Measurements from ENCODE around the gene AKR1D1. TPM values are rescaled to one million over a fixed set of nuclear protein-coding genes. Genes with fewer than 3 reads are reported as not detected.

AKR1D1 gene
- total and polyA plus RNA-seq, 2 donors (not counting 3 experiments of a cell fraction or from before 2014, with no cell fraction given), result not detected

DNA sequence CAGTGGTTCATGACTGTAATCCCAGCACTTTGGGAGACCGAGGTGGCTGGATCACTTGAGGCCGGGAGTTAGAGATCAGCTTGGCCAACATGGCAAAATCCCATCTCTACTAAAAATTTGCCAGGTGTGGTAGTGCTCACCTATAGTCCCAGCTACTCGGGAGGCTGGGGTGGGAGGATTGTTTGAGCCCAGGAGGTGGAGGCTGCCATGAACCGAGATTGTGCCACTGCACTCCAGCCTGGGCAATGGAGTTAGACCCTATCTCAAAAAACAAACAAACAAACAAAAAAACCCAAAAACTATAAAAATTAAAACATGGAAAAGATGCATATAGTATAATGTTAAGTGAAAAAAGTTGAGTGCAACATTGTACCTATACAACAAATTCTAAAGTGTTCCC is 81.4 kb downstream of the AKR1D1 start:
- no peak for FAIRE-seq
- CTCF ChIA-PET, result no interaction called here

GRCh38 chr7:138158739-138159528 is 82.7 kb downstream of the AKR1D1 start:
- H3K4me1 ChIP-seq (ENCODE audit: control insufficient read depth, extremely low read depth, insufficient read depth, low read length), result no peaks in the 10 kb centered on the region
- H3K79me2 ChIP-seq (ENCODE audit: control insufficient read depth, insufficient read depth, low read length), result no peaks in the 10 kb centered on the region
- dilution Hi-C loops (cut with MboI; ENCODE audit: extremely low pct_ligation_motif_present, low sequenced_read_pairs), result no loop called here
- no peaks in the 10 kb centered on the region for H3K27me3 ChIP-seq (ENCODE audit: control insufficient read depth in 2 of 2, insufficient read depth in 2 of 2, low read length in 2 of 2)
- no TSS peak for BruUV-seq (replicated peaks)
- no peaks in the 10 kb centered on the region for H4K20me1 ChIP-seq (replicated peaks; ENCODE audit: control insufficient read depth, extremely low read depth, insufficient read depth, low read length)
- TF ChIP-seq POLR2AphosphoS5 (IDR thresholded peaks at IDR 0.05; ENCODE audit: insufficient read depth, low read depth, low read length) (no peak), GATA2 (IDR thresholded peaks at IDR 0.05; ENCODE audit: insufficient read depth, insufficient read length, low read depth, low read length) (no peak), MYC (IDR thresholded peaks at IDR 0.05; ENCODE audit: low read depth, low read length) (no peak), FOS (IDR thresholded peaks at IDR 0.05; ENCODE audit: borderline replicate concordance, insufficient read depth, low read length) (no peak), CTCF (IDR thresholded peaks at IDR 0.05; ENCODE audit: extremely low read depth in 1 of 2, insufficient read depth in 1 of 2, low read depth in 1 of 2, low read length in 2 of 2) (no peak), EZH2 (IDR thresholded peaks at IDR 0.05; ENCODE audit: borderline replicate concordance, low read depth, low read length, severe bottlenecking) (no peak), POLR2A (IDR thresholded peaks at IDR 0.05; ENCODE audit: low read depth, low read length) (no peak), JUN (IDR thresholded peaks at IDR 0.05; ENCODE audit: borderline replicate concordance, insufficient read depth, insufficient read length, low read depth) (no peak)
- TF ChIP-seq, protein P1, sequence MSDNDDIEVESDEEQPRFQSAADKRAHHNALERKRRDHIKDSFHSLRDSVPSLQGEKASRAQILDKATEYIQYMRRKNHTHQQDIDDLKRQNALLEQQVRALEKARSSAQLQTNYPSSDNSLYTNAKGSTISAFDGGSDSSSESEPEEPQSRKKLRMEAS (IDR thresholded peaks at IDR 0.05; ENCODE audit: insufficient read depth, insufficient read length), result no peak
- H3K4me2 ChIP-seq (ENCODE audit: insufficient read depth, low read length), result no peak overlapping the region
- H2AFZ ChIP-seq (ENCODE audit: low read depth, low read length), result no peak overlapping the region
- H3K27ac ChIP-seq (ENCODE audit: insufficient read depth, low read depth, low read length), result no peak overlapping the region
- ChIA-PET POLR2A (no interaction called here), CTCF (interaction anchor here (6.2 kb wide), 1 partner anchor 580 kb away, joined by 345 read pairs; no protein-coding TSS in a partner anchor)
- no peak for FAIRE-seq
- H3K36me3 ChIP-seq (ENCODE audit: control insufficient read depth in 2 of 2, extremely low read depth in 1 of 2, insufficient read depth in 2 of 2, low read length in 2 of 2), result no peaks in the 10 kb centered on the region
- no peak for DNase-seq (ENCODE audit: low read depth, low spot score)
- intact Hi-C loops (cut with micrococcal nuclease), result no loop called here
- H3K4me3 ChIP-seq (replicated peaks in 1 of 3; ENCODE audit: insufficient read depth in 1 of 3, low read depth in 1 of 3, low read length in 3 of 3), result no peak overlapping the region
- H3K9ac ChIP-seq (replicated peaks; ENCODE audit: extremely low read depth, insufficient read depth, low read length), result no peak overlapping the region
- H3K9me1 ChIP-seq (replicated peaks; ENCODE audit: control insufficient read depth, extremely low read depth, insufficient read depth, low read length), result no peaks in the 10 kb centered on the region
- no peaks in the 10 kb centered on the region for H3K9me3 ChIP-seq (replicated peaks; ENCODE audit: control insufficient read depth, insufficient read depth, low read length)

More for the DNA sequence above, 81.4 kb downstream of the AKR1D1 start:
- no TSS peak for BruUV-seq (replicated peaks)
- Histone ChIP-seq H3K9me1 (replicated peaks; ENCODE audit: control insufficient read depth, extremely low read depth, insufficient read depth, low read length) (no peaks in the 10 kb centered on the region), H3K4me3 (replicated peaks in 1 of 3; ENCODE audit: insufficient read depth in 1 of 3, low read depth in 1 of 3, low read length in 3 of 3) (no peak overlapping the region), H3K36me3 (ENCODE audit: control insufficient read depth in 2 of 2, extremely low read depth in 1 of 2, insufficient read depth in 2 of 2, low read length in 2 of 2) (no peaks in the 10 kb centered on the region), H3K79me2 (ENCODE audit: control insufficient read depth, insufficient read depth, low read length) (no peaks in the 10 kb centered on the region), H3K9me3 (replicated peaks; ENCODE audit: control insufficient read depth, insufficient read depth, low read length) (no peaks in the 10 kb centered on the region), H2AFZ (ENCODE audit: low read depth, low read length) (no peak overlapping the region), H4K20me1 (replicated peaks; ENCODE audit: control insufficient read depth, extremely low read depth, insufficient read depth, low read length) (no peaks in the 10 kb centered on the region), H3K4me2 (ENCODE audit: insufficient read depth, low read length) (no peak overlapping the region), H3K4me1 (ENCODE audit: control insufficient read depth, extremely low read depth, insufficient read depth, low read length) (no peaks in the 10 kb centered on the region), H3K27ac (ENCODE audit: insufficient read depth, low read depth, low read length) (no peak overlapping the region), H3K9ac (replicated peaks; ENCODE audit: extremely low read depth, insufficient read depth, low read length) (no peak overlapping the region), H3K27me3 (ENCODE audit: control insufficient read depth in 2 of 2, insufficient read depth in 2 of 2, low read length in 2 of 2) (no peaks in the 10 kb centered on the region)
- TF ChIP-seq FOS (IDR thresholded peaks at IDR 0.05; ENCODE audit: borderline replicate concordance, insufficient read depth, low read length) (no peak), JUN (IDR thresholded peaks at IDR 0.05; ENCODE audit: borderline replicate concordance, insufficient read depth, insufficient read length, low read depth) (no peak), MYC (IDR thresholded peaks at IDR 0.05; ENCODE audit: low read depth, low read length) (no peak), POLR2A (IDR thresholded peaks at IDR 0.05; ENCODE audit: low read depth, low read length) (no peak), GATA2 (IDR thresholded peaks at IDR 0.05; ENCODE audit: insufficient read depth, insufficient read length, low read depth, low read length) (no peak), POLR2AphosphoS5 (IDR thresholded peaks at IDR 0.05; ENCODE audit: insufficient read depth, low read depth, low read length) (no peak)
- dilution Hi-C loops (cut with MboI; ENCODE audit: extremely low pct_ligation_motif_present, low sequenced_read_pairs), result no loop called here
- intact Hi-C loops (cut with micrococcal nuclease), result no loop called here
- POLR2A ChIA-PET, result no interaction called here
- no peak for DNase-seq (ENCODE audit: low read depth, low spot score)
